Kasumi-1 (cell line): ENCODE measurements around the gene SIMC1.
"Not testable (repeated sequence)": the region's sequence is repeated elsewhere in the genome, so short reads cannot be mapped to it uniquely, and the experiment has no call there.

ENCODE experiments used
- DNase-seq, 2 experiments: peaks; one replicate each; lab custom pipeline; 2025; lab: John Stamatoyannopoulos, UW

SIMC1 gene

DNA sequence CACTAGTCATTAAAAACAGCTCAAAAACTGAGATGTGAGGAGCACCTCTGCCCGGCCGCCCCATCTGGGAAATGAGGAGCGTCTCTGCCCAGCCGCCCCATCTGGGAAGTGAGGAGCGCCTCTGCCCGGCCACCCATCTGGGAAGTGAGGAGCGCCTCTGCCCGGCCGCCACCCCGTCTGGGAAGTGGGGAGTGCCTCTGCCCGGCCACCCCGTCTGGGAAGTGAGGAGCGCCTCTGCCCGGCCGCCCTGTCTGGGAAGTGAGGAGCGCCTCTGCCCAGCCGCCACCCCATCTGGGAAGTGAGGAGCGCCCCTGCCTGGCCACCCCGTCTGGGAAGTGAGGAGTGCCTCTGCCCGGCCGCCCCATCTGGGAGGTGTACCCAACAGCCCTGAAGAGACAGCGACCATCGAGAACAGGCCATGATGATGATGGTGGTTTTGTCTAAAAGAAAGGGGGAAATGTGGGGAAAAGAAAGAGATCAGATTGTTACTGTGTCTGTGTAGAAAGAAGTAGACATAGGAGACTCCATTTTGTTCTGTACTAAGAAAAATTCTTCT, 23.7 kb upstream of the SIMC1 start:
- DNase-seq, result not testable (repeated sequence)

DNA sequence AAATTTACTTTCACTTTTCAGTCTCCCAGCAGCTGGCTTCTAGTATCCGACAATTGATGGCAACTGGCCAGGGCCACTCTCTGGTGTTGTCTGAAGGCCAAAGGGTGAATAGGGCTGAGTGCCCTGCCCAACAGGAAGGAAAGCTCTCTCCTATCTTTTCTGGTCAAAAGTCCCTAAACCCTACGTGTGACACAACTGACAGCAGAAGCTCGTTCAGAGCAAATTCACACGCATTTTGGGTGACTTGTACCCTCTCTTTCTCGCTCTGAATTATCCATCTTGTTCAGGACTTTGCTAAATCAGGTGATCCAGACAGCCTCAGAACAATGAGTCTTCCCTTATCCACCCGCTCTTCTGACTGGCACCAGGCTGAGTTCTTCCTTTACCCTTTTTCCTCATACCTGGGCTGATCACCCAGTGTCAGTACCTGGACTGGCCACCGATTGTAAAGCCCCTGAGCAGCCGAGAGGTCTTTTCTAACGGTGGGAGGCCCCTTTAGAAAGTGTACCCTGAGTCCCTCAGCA, 21.8 kb upstream of the SIMC1 start:
- not testable (repeated sequence) for DNase-seq

GRCh38 chr5:176217188-176217729, 21.0 kb upstream of the SIMC1 start:
- DNase-seq, result not testable (repeated sequence)

DNA sequence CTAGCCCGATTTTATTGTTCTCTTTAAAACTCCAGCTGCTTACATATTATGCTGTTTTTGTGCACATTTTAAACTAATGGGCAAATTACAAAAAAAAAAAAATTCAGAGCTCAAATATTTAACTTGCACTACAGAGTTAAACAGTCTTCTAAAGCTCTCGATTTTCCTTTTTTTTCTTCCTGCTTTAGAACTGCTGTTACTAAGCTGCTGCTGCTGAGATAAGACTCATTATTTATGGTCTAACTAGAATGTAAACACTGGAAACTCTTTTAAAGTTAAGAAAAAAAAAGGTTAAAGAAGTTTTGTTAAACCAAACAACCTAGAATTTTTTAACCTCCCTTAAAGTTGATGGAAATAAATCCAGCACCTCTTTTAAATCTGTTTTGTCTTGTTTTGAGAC, 20.5 kb upstream of the SIMC1 start:
- not testable (repeated sequence) for DNase-seq

DNA sequence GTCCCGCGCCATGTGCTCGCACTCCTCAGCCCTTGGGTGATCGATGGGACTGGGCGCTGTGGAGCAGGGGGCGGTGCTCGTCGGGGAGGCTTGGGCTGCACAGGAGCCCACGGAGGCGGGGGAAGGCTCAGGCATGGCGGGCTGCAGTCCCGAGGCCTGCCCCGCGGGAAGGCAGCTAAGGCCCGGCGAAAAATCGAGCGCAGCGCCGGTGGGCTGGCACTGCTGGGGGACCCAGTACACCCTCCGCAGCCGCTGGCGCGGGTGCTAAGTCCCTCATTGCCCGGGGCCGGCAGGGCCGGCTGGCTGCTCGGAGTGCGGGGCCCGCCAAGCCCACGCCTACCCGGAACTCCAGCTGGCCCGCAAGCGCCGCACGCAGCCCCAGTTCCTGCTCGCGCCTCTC, 16.2 kb upstream of the SIMC1 start:
- DNase-seq, result not testable (repeated sequence)

DNA sequence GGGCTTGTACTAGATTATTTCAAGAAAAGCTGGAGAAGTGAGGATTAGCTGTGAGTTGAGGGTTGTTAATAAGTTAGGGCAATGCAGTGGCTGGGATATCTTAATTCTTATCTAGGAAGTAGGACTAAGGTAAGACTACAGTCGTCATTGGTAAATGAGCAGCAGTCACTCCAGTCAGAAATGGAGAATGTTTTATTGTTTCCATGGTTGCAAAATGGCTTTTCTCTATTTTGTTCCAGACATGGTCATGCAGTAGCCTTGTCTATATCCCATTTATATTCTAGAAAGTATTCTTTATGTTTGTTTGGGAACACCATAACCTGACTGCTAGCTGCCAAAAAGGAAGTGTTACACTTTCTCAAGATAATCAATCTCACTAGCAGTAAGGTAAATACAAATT, 9.9 kb upstream of the SIMC1 start:
- DNase-seq, result not testable (repeated sequence)

DNA sequence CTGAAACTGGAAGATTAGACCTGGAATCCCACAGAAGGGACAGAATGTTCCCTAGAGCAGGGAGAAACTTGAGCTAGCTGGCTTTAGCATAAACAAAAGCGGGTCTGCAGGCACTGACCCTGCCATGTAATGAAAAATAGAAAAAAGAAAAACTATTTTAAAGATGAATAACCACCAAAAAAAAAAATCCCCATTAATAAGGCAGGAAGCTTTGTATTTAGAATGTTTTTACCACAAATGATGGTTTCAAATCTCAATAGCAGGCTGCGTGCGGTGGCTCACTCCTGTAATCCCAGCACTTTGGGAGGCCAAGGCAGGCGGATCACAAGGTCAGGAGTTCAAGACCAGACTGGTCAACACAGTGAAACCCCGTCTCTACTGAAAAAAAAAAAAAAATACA, 5.0 kb upstream of the SIMC1 start:
- not testable (repeated sequence) for DNase-seq

GRCh38 chr5:176235155-176235554, 3.1 kb upstream of the SIMC1 start:
- peak; percentile 48 to 68 for DNase-seq

DNA sequence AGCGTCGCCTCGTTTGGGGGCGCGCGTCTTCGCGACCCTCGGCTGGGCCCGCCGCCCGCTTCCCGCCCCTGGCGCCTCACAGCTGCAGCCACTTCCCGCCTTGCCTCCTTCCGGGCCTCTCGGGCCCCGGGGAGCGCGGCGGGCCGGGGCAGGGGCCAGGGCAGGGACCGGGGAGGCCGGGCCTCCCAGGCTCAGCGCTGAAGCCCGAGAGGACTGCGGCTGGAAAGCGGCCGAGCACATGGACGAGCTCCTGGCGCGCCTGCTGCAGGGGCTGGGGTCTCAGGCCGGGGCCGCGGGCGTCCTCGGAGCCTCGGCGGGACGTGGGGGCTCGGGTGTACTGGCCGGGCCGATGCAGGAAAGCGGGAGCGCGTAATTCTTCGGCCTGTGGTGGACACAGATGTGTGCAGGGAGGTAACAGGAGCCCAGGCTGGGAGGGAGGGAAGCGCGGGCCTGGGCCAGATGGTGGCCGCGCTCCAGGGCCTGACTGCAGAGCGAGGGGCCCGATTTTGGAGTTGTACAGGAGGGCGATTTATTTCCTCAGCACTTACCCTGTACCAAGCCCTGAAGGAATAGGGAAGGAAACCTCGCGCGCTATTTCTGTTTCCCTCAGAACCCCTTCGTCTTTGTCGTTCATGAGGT, 540 bp downstream of the SIMC1 start:
- DNase-seq, result not testable (repeated sequence)

DNA sequence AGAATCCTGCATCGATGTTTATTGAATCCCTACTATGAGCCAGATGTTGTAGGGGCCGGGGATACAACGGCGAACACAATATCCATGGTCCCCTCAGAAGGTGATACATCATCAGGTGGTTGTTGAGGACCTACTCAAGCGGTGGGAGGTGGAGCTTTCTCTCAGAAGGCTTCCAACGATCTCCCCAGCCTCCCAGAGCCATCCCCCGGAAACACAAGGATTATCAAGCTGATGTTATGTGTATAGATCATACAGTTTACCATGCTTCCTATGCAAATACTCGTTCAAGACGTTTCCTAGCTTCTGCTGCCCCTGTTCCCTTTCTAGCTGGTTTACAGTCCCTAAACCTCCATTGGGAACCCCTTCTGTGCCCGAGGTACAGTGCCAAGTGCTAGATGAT, 1.1 kb downstream of the SIMC1 start:
- DNase-seq, result not testable (repeated sequence)

GRCh38 chr5:176244318-176244717, 6.1 kb downstream of the SIMC1 start:
- DNase-seq, result not testable (repeated sequence)

GRCh38 chr5:176245074-176245473, 6.8 kb downstream of the SIMC1 start:
- not testable (repeated sequence) for DNase-seq

DNA sequence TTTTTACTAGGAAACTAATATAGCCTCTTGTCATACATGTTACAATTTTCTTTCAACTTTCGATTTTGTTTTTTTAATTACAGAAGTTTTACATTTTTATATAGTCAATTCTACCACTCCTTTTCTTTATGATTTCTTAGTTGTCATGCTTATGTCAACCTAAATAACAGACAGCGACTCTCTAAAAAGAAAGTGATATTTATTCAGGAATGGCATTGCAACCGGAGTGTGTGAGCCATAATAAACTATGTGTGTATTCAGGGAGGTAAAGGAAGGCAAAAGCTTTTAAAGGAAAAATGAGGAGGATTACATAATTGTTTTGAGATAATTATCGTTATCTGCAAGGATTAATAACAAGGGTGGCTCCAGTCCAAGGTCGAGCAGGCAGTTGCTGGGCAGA, 7.3 kb downstream of the SIMC1 start:
- not testable (repeated sequence) for DNase-seq

DNA sequence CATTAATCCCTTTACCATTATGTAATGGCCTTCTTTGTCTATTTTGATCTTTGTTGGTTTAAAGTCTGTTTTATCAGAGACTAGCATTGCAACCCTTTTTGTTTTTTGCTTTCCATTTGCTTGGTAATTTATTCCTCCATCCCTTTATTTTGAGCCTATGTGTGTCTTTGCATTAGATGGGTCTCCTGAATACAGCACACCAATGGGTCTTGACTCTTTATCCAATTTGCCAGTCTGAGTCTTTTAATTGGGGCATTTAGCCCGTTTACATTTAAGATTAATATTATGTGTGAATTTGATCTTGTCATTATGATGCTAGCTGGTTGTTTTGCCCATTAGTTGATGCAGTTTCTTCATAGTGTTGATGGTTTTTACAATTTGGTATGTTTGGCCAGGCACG, 12.5 kb downstream of the SIMC1 start:
- not testable (repeated sequence) for DNase-seq

- DNase-seq, result not testable (repeated sequence)
Observed at GRCh38 chr5:176252171-176252570, 13.9 kb downstream of the SIMC1 start.

DNA sequence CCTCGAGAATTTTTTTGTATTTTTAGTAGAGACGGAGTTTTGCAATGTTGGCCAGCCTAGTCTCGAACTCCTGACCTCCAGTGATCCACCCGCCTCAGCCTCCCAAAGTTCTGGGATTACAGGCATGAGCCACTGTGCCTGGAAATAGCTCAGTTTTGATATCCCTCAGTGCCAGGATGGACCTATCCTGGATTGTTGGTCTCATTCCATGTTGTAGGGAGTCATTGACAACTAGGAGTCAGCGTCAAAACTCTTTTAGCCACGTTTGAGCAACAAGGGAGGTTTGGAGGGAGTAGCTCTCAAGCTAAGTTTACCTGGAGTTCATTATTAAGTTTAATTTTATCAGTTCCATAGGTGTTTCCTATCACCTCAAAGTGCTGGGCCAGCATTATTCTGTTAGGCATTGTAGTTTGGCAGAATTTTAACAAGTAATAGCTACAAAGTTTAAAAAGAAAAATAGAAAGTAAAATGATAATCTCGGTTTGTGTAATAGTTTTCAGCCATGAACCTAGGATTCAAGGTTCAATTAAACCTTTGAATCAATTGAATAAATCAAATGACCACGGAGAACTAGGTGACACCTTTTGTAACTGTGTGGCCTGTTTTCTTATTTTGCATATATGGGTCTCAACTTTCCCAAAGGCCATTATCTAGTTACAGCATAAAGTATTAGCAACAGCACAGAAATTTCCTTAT, 15.3 kb downstream of the SIMC1 start:
- DNase-seq, result not testable (repeated sequence)

GRCh38 chr5:176254066-176254393, 15.8 kb downstream of the SIMC1 start:
- not testable (repeated sequence) for DNase-seq

DNA sequence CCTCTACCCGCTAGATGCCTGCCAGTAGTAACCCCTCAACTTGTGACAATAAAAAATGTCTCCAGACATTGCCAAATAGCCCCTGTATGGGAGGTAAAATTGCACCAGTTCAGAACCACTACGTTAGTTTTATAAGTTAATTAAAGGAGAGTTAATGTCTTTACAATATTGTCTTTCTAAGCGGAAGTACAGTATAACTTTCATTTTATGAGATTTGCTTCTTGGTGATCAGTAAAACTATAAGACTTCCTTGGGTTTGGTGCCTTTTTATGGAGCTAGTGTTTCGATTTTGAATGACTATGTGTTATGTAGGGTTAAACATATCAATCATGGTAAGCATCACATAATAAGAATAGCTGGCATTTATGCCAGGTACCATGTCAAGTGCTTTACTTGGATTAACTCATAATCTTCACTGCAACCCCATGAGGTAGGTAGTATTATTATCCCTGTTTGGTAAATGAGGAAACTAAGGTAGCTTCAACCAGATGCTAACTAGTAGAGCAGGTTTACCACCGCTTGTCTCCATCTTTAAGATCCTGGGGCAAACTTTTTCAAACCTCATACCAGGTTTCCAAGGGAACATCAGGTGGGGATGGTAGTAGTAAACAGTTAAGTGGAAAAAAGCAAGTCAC, 19.8 kb downstream of the SIMC1 start:
- not testable (repeated sequence) for DNase-seq

GRCh38 chr5:176260682-176261081, 22.5 kb downstream of the SIMC1 start:
- not testable (repeated sequence) for DNase-seq

- DNase-seq, result not testable (repeated sequence)
Observed at GRCh38 chr5:176266448-176266847, 28.2 kb downstream of the SIMC1 start.

GRCh38 chr5:176289018-176289417, 50.8 kb downstream of the SIMC1 start:
- DNase-seq, result not testable (repeated sequence)
